Measurements from ENCODE around the gene TAF4. TPM values are rescaled to one million over a fixed set of nuclear protein-coding genes. Genes with fewer than 3 reads are reported as not detected.

Gene TAF4
- total RNA-seq, 1 donor from 2014 or later = 6.5 TPM

- DNase-seq (ENCODE audit: low spot score in 2 of 2) (no peak), FAIRE-seq (no peak)
Measured at GRCh38 chr20:62047666-62048345, 17.9 kb downstream of the TAF4 start.

GRCh38 chr20:62046431-62046830 is 19.2 kb downstream of the TAF4 start:
- FAIRE-seq = no peak
- DNase-seq (ENCODE audit: low spot score in 2 of 2) = no peak

- no peak for FAIRE-seq
- no peak for DNase-seq (ENCODE audit: low spot score in 2 of 2)
Measured at GRCh38 chr20:62045529-62046285, 20.0 kb downstream of the TAF4 start.

- FAIRE-seq (no peak), DNase-seq (ENCODE audit: low spot score in 2 of 2) (no peak)
Measured at GRCh38 chr20:62045118-62045517, 20.6 kb downstream of the TAF4 start.

- FAIRE-seq (no peak), DNase-seq (ENCODE audit: low spot score in 2 of 2) (no peak)
Measured at GRCh38 chr20:62044631-62045030, 21.1 kb downstream of the TAF4 start.

- no peak for FAIRE-seq
- no peak for DNase-seq (ENCODE audit: low spot score in 2 of 2)
Measured at GRCh38 chr20:62043131-62043914, 22.4 kb downstream of the TAF4 start.

GRCh38 chr20:62042025-62042820 is 23.5 kb downstream of the TAF4 start:
- no peak for DNase-seq (ENCODE audit: low spot score in 2 of 2)
- FAIRE-seq = no peak

- FAIRE-seq = no peak
- DNase-seq (ENCODE audit: low spot score in 2 of 2) = no peak
Measured at GRCh38 chr20:62040933-62041332, 24.7 kb downstream of the TAF4 start.

- FAIRE-seq (no peak), DNase-seq (ENCODE audit: low spot score in 2 of 2) (no peak)
Measured at GRCh38 chr20:62040381-62040922, 25.2 kb downstream of the TAF4 start.

- DNase-seq (ENCODE audit: low spot score in 2 of 2) (no peak), FAIRE-seq (no peak)
Measured at GRCh38 chr20:62039738-62040137, 25.9 kb downstream of the TAF4 start.

- DNase-seq (ENCODE audit: low spot score in 2 of 2) = no peak
- FAIRE-seq = no peak
Measured at GRCh38 chr20:62032609-62033368, 32.9 kb downstream of the TAF4 start.

- no peak for DNase-seq (ENCODE audit: low spot score in 2 of 2)
Measured at GRCh38 chr20:62031462-62032092, 34.1 kb downstream of the TAF4 start.

GRCh38 chr20:62030834-62031434 is 34.7 kb downstream of the TAF4 start:
- DNase-seq (ENCODE audit: low spot score in 2 of 2) = no peak
- no peak for FAIRE-seq

More at GRCh38 chr20:62031462-62032092, 34.1 kb downstream of the TAF4 start:
- FAIRE-seq = no peak

- FAIRE-seq = no peak
- DNase-seq (ENCODE audit: low spot score in 2 of 2) = no peak
Measured at GRCh38 chr20:62030357-62030756, 35.3 kb downstream of the TAF4 start.

- DNase-seq (ENCODE audit: low spot score in 2 of 2) (no peak), FAIRE-seq (no peak)
Measured at GRCh38 chr20:62029949-62030348, 35.7 kb downstream of the TAF4 start.

GRCh38 chr20:62029296-62029695 is 36.4 kb downstream of the TAF4 start:
- no peak for FAIRE-seq

GRCh38 chr20:62028384-62028783 is 37.3 kb downstream of the TAF4 start:
- no peak for FAIRE-seq
- no peak for DNase-seq (ENCODE audit: low spot score in 2 of 2)

More at GRCh38 chr20:62029296-62029695, 36.4 kb downstream of the TAF4 start:
- DNase-seq (ENCODE audit: low spot score in 2 of 2) = no peak

GRCh38 chr20:62027698-62028321 is 37.9 kb downstream of the TAF4 start:
- FAIRE-seq = no peak
- DNase-seq (ENCODE audit: low spot score in 2 of 2) = no peak

Measured in frontal cortex (tissue), 4 donors.